Thoracic aorta (tissue), 2 donors: ENCODE data around the gene ARGLU1. TPM values are rescaled to one million over a fixed set of nuclear protein-coding genes. Genes with fewer than 3 reads are reported as not detected.

Source experiments
- ATAC-seq: fragments of 150-250 bp; one replicate; pipeline ENCODE4 v1.8.0; 2017; ENCODE audit warnings: low read depth; ENCODE audit not compliant: insufficient number of reproducible peaks, low FRiP score
- DNase-seq: peaks from one replicate; pipeline ENCODE4 v3.0.0-alpha.2; 2020; ENCODE audit warnings: low spot score
- H3K27ac ChIP-seq, 2 donors: fragments of 200-600 bp; sonication (generic); 1 replicate in 1 of 2; 2 replicates in 1 of 2; pipeline ENCODE4 v1.5.1; 2016; ENCODE audit warnings: mild to moderate bottlenecking in 2 of 2, moderate library complexity in 2 of 2
- H3K27me3 ChIP-seq: fragments of 200-600 bp; sonication (generic); replicated peaks from 2 replicates; pipeline ENCODE4 v1.6.0; 2016; ENCODE audit warnings: mild to moderate bottlenecking; ENCODE audit not compliant: insufficient read depth
- H3K36me3 ChIP-seq: fragments of 200-600 bp; sonication (generic); one replicate; pipeline ENCODE4 v1.5.1; 2016
- H3K4me1 ChIP-seq, 2 donors: fragments of 200-600 bp; sonication (generic); 1 replicate in 1 of 2; 2 replicates in 1 of 2; pipeline versions ENCODE4 v1.5.1 to v1.6.0; 2016; ENCODE audit warnings: low read depth in 2 of 2, mild to moderate bottlenecking in 1 of 2; ENCODE audit not compliant: control insufficient read depth in 1 of 2
- H3K4me3 ChIP-seq: fragments of 200-600 bp; sonication (generic); 2 replicates; pipeline ENCODE4 v1.5.1; 2016; ENCODE audit warnings: mild to moderate bottlenecking
- H3K9me3 ChIP-seq: fragments of 200-600 bp; sonication (generic); 2 replicates; pipeline ENCODE4 v1.5.1; 2016
- CTCF ChIP-seq: fragments of 200-600 bp; sonication (generic); IDR thresholded peaks from one replicate; pipeline ENCODE4 v1.5.1; 2019; ENCODE audit warnings: antibody characterized with exemption
- total RNA-seq, 2 donors: library from RNA; depleted of rRNA; stranded (reverse); fragments of >200 nt; gene quantifications; one replicate each; pipeline versions ENCODE4 v1.1.0 to v1.2.3, GENCODE V29; 2016

Gene ARGLU1
- total RNA-seq, 2 donors from 2014 or later: 112 to 159 TPM

- Histone ChIP-seq H3K36me3 (no peaks in the 10 kb centered on the region), H3K4me1 (peaks cover 0 to 71% of the 10 kb centered on the region in 2 donors), H3K27ac (no peak overlapping the region), H3K9me3 (no peaks in the 10 kb centered on the region), H3K4me3 (no peak overlapping the region), H3K27me3 (no peaks in the 10 kb centered on the region)
- ATAC-seq (no peak), DNase-seq (no peak)
- TF ChIP-seq CTCF: no peak
These were observed 43.8 kb downstream of the ARGLU1 start for GRCh38 chr13:106524108-106524507.

GRCh38 chr13:106523576-106523975, 44.4 kb downstream of the ARGLU1 start:
- DNase-seq (no peak), ATAC-seq (no peak)
- peaks cover 0 to 67% of the 10 kb centered on the region in 2 donors for H3K4me1 ChIP-seq
- H3K27ac ChIP-seq: no peak overlapping the region
- no peaks in the 10 kb centered on the region for H3K36me3 ChIP-seq
- no peaks in the 10 kb centered on the region for H3K27me3 ChIP-seq
- no peak overlapping the region for H3K4me3 ChIP-seq
- TF ChIP-seq CTCF: no peak
- H3K9me3 ChIP-seq: no peaks in the 10 kb centered on the region

DNA sequence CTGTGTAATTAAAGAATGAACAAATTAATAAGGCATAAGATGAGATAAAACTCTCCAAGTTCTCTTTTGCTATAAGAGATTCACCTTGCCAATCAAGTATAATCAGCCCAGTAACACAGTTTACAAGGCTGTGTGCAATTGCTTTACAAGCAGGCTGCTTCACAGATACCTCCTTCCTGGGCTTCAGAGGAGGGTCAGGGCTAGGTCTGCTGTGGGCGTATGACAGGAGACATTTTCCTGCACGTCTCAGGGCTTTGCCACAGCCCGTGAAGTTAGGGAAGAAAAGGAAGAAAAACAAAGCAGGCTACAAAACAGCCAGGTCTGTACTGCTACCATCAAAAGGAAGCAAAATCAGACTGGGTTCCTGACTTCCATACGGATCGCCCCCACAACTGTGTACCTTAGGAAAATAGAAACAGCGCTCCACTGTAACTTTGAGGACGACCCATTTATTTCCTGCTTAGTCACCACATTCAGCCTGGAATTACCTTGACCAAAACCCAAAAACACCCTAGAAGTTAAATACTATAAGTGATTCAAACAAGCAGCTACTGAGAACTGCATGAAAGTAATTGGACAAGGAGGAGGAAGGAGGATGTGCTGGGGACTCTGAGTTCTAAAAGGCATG, 44.9 kb downstream of the ARGLU1 start:
- Histone ChIP-seq H3K9me3 (no peaks in the 10 kb centered on the region), H3K4me1 (peaks cover 0 to 66% of the 10 kb centered on the region in 2 donors), H3K4me3 (no peak overlapping the region), H3K27ac (no peak overlapping the region), H3K36me3 (no peaks in the 10 kb centered on the region), H3K27me3 (no peaks in the 10 kb centered on the region)
- no peak for DNase-seq
- no peak for ATAC-seq
- TF ChIP-seq CTCF: no peak

DNA sequence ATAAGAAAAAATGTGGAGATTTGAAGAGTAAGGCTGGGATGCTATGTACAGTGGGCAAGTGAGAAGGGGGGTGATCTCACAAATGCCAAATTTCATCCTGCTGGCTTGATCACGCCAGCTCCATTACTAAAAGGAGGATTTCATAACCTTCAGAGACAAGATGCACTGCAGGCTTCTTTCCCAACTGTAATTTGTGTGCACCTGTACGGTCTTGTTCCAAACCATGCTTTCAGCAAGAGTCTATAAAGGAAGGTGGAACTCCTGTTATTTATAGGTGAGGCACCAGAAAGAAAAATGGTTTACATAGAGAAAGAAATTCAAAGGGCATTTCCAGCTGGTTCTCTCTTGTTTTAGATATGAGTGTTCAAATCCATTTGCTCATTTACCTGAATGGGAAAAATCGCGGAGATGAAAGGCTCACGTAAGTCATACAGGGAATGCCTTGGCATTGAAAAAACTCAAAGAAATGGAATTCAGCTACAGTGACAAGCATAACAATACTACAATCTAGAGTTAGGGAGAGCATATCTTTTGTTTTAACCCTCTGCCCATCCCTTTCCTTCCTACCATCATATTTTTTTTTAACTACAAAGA, 45.7 kb downstream of the ARGLU1 start:
- Histone ChIP-seq H3K4me1 (peaks cover 0 to 65% of the 10 kb centered on the region in 2 donors), H3K4me3 (no peak overlapping the region), H3K36me3 (no peaks in the 10 kb centered on the region), H3K27ac (no peak overlapping the region), H3K9me3 (no peaks in the 10 kb centered on the region), H3K27me3 (no peaks in the 10 kb centered on the region)
- no peak for TF ChIP-seq CTCF
- ATAC-seq: no peak
- no peak for DNase-seq

GRCh38 chr13:106521095-106521799, 46.7 kb downstream of the ARGLU1 start:
- TF ChIP-seq CTCF: no peak
- ATAC-seq (no peak), DNase-seq (no peak)
- Histone ChIP-seq H3K36me3 (no peaks in the 10 kb centered on the region), H3K4me1 (peaks cover 0 to 67% of the 10 kb centered on the region in 2 donors), H3K4me3 (no peak overlapping the region), H3K9me3 (no peaks in the 10 kb centered on the region), H3K27ac (no peak overlapping the region), H3K27me3 (no peaks in the 10 kb centered on the region)
